Stimulated activated naive CD8-positive, alpha-beta T cell treated with anti-CD3 and anti-CD28 coated beads, Interleukin-15, amount 100 ng/mL, for 72 hours (primary cell): ENCODE measurements around the gene TEX11.
"Not testable (repeated sequence)": the region's sequence is repeated elsewhere in the genome, so short reads cannot be mapped to it uniquely, and the experiment has no call there.

Experiments used
- ATAC-seq: fragments of 150-1000 bp; cut with Tn5 transposase; 2 replicates; pipeline ENCODE4 v1.10.0; 2021; ENCODE audit warnings: mild to moderate bottlenecking, moderate library complexity
- DNase-seq, 2 donors: peaks; one replicate each; pipeline ENCODE4 v3.0.0; 2021 to 2022
- H3K27ac Mint-ChIP-seq, 2 donors: one replicate each; pipeline ENCODE4 v1.8.0; 2022; ENCODE audit warnings: mild to moderate bottlenecking in 2 of 2, mixed read lengths in 2 of 2, moderate library complexity in 2 of 2
- H3K27me3 Mint-ChIP-seq: one replicate; pipeline ENCODE4 v1.8.0; 2022; ENCODE audit warnings: mixed read lengths
- H3K4me1 Mint-ChIP-seq: one replicate; pipeline ENCODE4 v1.8.0; 2022; ENCODE audit warnings: mild to moderate bottlenecking, mixed read lengths
- H3K4me3 Mint-ChIP-seq, 2 donors: one replicate each; pipeline ENCODE4 v1.8.0; 2022; ENCODE audit warnings: mild to moderate bottlenecking in 2 of 2, mixed read lengths in 2 of 2, moderate library complexity in 1 of 2
- H3K9me3 Mint-ChIP-seq, 2 donors: one replicate each; pipeline ENCODE4 v1.8.0; 2022; ENCODE audit warnings: mixed read lengths in 2 of 2

TEX11 gene

GRCh38 chrX:70569922-70570576 lies 338.5 kb downstream of the TEX11 start:
- not testable (repeated sequence) for H3K27ac Mint-ChIP-seq, H3K9me3 Mint-ChIP-seq, DNase-seq, H3K4me3 Mint-ChIP-seq, ATAC-seq, H3K4me1 Mint-ChIP-seq
- H3K27me3 Mint-ChIP-seq, result peaks cover 12% of the 10 kb centered on the region

GRCh38 chrX:70554948-70555347 lies 353.6 kb downstream of the TEX11 start:
- no peak for ATAC-seq

DNA sequence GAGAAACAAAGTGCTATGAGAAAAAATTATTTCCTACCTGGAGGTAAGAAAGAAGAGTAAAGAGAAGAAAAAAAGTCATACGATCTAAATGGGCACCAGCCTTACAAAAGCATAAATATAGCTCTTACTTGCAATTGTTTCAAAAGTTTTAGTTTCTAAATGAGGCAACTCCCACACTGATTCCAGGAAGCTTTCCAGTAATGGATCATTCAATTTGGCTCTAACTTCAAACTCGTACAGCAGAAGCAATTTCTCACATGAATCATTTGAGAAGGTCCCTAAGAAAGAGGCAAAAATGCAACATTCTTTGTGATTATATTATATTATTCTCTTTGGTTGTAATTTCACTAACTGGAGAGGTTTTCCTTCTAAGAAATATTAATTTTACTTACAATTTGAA lies 354.0 kb downstream of the TEX11 start:
- Mint-ChIP-seq H3K4me3 (no peak overlapping the region), H3K27ac (peak overlapping the region in 1 of 2 donors; percentile 73), H3K4me1 (peaks cover 13% of the 10 kb centered on the region), H3K9me3 (no peaks in the 10 kb centered on the region), H3K27me3 (peaks cover 16% of the 10 kb centered on the region)
- no peak for DNase-seq
- no peak for ATAC-seq

More at GRCh38 chrX:70554948-70555347, 353.6 kb downstream of the TEX11 start:
- no peak for DNase-seq
- no peak overlapping the region for H3K27ac Mint-ChIP-seq
- H3K27me3 Mint-ChIP-seq, result peaks cover 12% of the 10 kb centered on the region
- no peak overlapping the region for H3K4me3 Mint-ChIP-seq
- no peaks in the 10 kb centered on the region for H3K9me3 Mint-ChIP-seq
- H3K4me1 Mint-ChIP-seq, result peaks cover 13% of the 10 kb centered on the region

GRCh38 chrX:70554081-70554480 lies 354.4 kb downstream of the TEX11 start:
- H3K27me3 Mint-ChIP-seq, result peaks cover 20% of the 10 kb centered on the region
- DNase-seq, result peak in 1 of 2 donors; percentile 0
- peaks cover 13% of the 10 kb centered on the region for H3K4me1 Mint-ChIP-seq
- ATAC-seq, result peak; percentile 63
- no peaks in the 10 kb centered on the region for H3K9me3 Mint-ChIP-seq
- H3K4me3 Mint-ChIP-seq, result peak overlapping the region in 1 of 2 donors; percentile 32
- peak overlapping the region; percentile 73 to 89 for H3K27ac Mint-ChIP-seq

GRCh38 chrX:70553516-70553915 lies 355.0 kb downstream of the TEX11 start:
- ATAC-seq (peak; percentile 86), DNase-seq (no peak)
- peak overlapping the region; percentile 73 to 89 for H3K27ac Mint-ChIP-seq
- H3K4me1 Mint-ChIP-seq, result peaks cover 13% of the 10 kb centered on the region
- peaks cover 21% of the 10 kb centered on the region for H3K27me3 Mint-ChIP-seq
- H3K4me3 Mint-ChIP-seq, result peak overlapping the region; percentile 16 to 32
- H3K9me3 Mint-ChIP-seq, result no peaks in the 10 kb centered on the region

DNA sequence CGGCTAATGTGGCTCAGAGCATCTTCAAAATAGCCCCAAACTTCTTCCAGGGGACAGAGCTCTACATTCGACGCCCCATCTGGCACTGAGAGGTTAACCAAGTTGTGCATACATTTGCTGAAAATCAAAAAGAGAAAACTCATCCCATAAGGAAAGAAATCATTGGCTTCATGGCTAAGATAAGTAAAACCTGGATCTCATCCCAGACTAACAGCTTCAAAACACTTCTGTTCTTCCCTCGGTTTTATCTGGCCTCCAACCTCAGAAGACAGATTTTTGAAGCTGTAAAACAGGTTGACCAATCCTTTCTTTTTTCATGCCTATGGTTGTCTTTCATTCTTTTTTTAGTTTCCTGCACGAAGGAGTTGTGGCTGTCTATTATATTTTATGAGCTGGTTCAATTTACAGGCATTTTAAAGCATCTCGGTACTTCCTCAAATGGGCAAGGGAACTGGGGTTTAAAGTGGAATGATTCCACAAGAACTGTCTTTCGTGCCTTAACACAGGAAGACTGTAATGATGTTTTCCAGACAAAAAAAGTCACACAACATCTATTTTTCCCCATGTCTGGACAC lies 356.3 kb downstream of the TEX11 start:
- no peak for ATAC-seq
- Mint-ChIP-seq H3K4me3 (no peak overlapping the region), H3K4me1 (peaks cover 13% of the 10 kb centered on the region), H3K27me3 (peaks cover 21% of the 10 kb centered on the region), H3K9me3 (no peaks in the 10 kb centered on the region), H3K27ac (no peak overlapping the region)
- DNase-seq, result no peak

DNA sequence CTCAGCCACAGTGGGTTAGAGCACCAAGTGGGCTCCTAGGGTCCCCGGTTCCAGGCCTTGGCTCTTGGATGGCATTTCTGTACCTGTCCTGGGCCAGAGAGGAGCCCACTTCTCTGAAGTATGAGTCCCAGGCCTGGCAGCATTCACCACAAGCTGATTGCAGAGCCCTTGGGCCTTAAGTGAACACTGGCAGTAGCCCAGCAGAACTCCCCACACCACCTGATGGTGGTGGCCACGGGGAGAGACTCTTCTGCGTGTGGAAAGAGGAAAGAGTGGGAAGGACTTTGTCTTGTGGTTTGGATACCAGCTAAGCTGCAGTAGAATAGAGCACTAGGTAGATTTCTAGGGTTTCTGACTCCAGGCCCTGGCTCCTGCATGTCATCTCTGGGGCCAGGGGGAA lies 359.1 kb downstream of the TEX11 start:
- Mint-ChIP-seq H3K9me3 (no peaks in the 10 kb centered on the region), H3K4me3 (no peak overlapping the region), H3K27ac (peak overlapping the region in 1 of 2 donors; percentile 74), H3K27me3 (peaks cover 21% of the 10 kb centered on the region), H3K4me1 (peaks cover 12% of the 10 kb centered on the region)
- ATAC-seq (no peak), DNase-seq (no peak)

DNA sequence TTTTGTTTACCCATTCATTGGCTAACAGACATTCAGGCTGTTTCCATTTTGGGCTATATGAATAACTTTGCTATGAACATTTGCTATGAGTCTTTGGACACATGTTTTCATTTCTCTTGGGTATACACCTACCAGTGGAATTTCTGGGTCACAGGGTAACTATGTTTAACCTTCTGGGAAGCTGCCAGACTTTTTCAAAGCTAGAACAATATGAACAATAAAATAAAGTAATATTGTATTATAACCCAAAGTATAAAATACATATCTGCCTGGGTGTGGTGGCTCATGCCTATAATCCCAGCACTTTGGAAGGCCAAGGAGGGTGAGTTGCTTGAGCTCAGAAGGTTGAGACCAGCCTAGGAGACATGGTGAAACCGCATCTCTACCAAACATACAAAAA lies 373.3 kb downstream of the TEX11 start:
- ATAC-seq (no peak), DNase-seq (no peak)
- no peaks in the 10 kb centered on the region for H3K9me3 Mint-ChIP-seq
- H3K27me3 Mint-ChIP-seq, result peaks cover 16% of the 10 kb centered on the region
- no peaks in the 10 kb centered on the region for H3K4me1 Mint-ChIP-seq
- H3K4me3 Mint-ChIP-seq, result no peak overlapping the region
- no peak overlapping the region for H3K27ac Mint-ChIP-seq

GRCh38 chrX:70527610-70528345 lies 380.7 kb downstream of the TEX11 start:
- DNase-seq (no peak), ATAC-seq (peak; percentile 64)
- Mint-ChIP-seq H3K4me1 (peaks cover 8% of the 10 kb centered on the region), H3K27ac (peak overlapping the region in 1 of 2 donors; percentile 78), H3K4me3 (no peak overlapping the region), H3K27me3 (no peaks in the 10 kb centered on the region), H3K9me3 (no peaks in the 10 kb centered on the region)

DNA sequence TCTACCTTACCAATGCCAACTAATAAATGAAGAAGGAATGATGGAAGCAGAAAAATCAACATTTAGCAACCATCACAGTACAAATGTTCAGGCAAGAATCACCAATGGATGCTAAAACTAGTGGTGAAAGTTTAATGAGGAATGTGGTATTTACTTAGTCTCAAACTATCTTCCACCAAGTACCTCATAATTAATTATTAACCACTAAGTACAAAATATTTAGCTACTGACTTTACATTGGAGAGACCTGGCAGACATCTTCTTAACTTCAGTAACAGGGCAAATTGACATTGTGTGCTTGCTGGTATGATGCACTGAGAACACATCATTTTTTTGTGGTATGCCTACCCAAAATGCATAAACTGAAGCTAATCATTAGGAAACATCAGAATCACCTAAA lies 381.5 kb downstream of the TEX11 start:
- H3K27ac Mint-ChIP-seq, result no peak overlapping the region
- no peaks in the 10 kb centered on the region for H3K9me3 Mint-ChIP-seq
- no peak for DNase-seq
- no peak for ATAC-seq
- no peaks in the 10 kb centered on the region for H3K27me3 Mint-ChIP-seq
- H3K4me3 Mint-ChIP-seq, result no peak overlapping the region
- peaks cover 8% of the 10 kb centered on the region for H3K4me1 Mint-ChIP-seq

DNA sequence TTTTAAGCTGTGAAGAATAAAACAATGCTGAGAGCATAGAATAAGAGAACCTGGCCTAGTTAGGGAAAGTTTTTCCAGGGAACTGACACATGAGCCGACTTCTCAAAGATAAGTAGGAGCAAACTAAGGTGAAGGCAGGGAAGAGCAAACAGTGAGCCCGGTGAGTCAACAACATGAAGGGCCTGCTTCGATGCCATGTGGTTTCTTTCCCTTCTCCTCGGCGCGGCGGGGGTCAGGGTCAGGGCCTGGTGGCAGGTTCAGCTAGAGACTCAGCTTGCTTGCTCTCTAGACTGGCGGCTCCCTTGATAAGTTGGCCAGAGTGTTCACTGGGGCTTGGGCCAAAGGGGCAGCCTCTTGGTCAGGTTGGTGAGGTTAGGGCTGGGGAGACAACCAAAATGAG lies 382.8 kb downstream of the TEX11 start:
- no peaks in the 10 kb centered on the region for H3K9me3 Mint-ChIP-seq
- ATAC-seq (no peak), DNase-seq (no peak)

DNA sequence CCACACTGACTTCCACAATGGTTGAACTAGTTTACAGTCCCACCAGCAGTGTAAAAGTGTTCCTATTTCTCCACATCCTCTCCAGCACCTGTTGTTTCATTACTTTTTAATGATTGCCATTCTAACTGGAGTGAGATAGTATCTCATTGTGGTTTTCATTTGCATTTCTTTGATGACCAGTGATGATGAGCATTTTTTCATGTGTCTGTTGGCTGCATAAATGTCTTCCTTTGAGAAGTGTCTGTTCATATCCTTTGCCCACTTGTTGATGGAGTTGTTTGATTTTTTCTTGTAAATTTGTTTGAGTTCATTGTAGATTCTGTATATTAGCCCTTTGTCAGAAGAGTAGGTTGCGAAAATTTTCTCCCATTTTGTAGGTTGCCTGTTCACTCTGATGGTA lies 392.8 kb downstream of the TEX11 start:
- not testable (repeated sequence) for ATAC-seq, H3K4me1 Mint-ChIP-seq, DNase-seq, H3K27ac Mint-ChIP-seq, H3K4me3 Mint-ChIP-seq
- peaks cover 14% of the 10 kb centered on the region for H3K27me3 Mint-ChIP-seq
- peaks cover 0 to 14% of the 10 kb centered on the region in 2 donors for H3K9me3 Mint-ChIP-seq

More for the DNA sequence above, 382.8 kb downstream of the TEX11 start:
- Mint-ChIP-seq H3K4me3 (no peak overlapping the region), H3K27me3 (no peaks in the 10 kb centered on the region), H3K27ac (peak overlapping the region in 1 of 2 donors; percentile 25), H3K4me1 (peaks cover 8% of the 10 kb centered on the region)

DNA sequence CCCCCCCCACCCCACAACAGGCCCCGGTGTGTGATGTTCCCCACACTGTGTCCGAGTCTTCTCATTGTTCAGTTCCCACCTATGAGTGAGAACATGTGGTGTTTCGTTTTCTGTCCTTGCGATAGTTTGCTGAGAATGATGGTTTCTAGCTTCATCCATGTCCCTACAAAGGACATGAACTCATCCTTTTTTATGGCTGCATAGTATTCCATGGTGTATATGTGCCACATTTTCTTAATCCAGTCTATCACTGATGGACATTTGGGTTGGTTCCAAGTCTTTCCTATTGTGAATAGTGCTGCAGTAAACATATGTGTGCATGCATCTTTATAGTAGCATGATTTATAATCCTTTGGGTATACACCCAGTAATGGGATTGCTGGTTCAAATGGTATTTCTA lies 393.2 kb downstream of the TEX11 start:
- peaks cover 14% of the 10 kb centered on the region for H3K27me3 Mint-ChIP-seq
- H3K4me3 Mint-ChIP-seq, DNase-seq, ATAC-seq, H3K4me1 Mint-ChIP-seq, H3K27ac Mint-ChIP-seq: not testable (repeated sequence)
- peaks cover 0 to 14% of the 10 kb centered on the region in 2 donors for H3K9me3 Mint-ChIP-seq

- DNase-seq, result no peak
- H3K27ac Mint-ChIP-seq, result no peak overlapping the region
- no peaks in the 10 kb centered on the region for H3K9me3 Mint-ChIP-seq
- H3K4me3 Mint-ChIP-seq, result no peak overlapping the region
- H3K4me1 Mint-ChIP-seq, result peaks cover 51% of the 10 kb centered on the region
- no peaks in the 10 kb centered on the region for H3K27me3 Mint-ChIP-seq
- no peak for ATAC-seq
These were observed 399.4 kb downstream of the TEX11 start for GRCh38 chrX:70509078-70509477.

GRCh38 chrX:70508296-70508911 lies 400.1 kb downstream of the TEX11 start:
- no peaks in the 10 kb centered on the region for H3K9me3 Mint-ChIP-seq
- DNase-seq, result peak; percentile 5 to 38
- peak overlapping the region; percentile 13 to 66 for H3K27ac Mint-ChIP-seq
- peak; percentile 89 for ATAC-seq
- H3K4me3 Mint-ChIP-seq, result peak overlapping the region; percentile 19 to 44
- H3K4me1 Mint-ChIP-seq, result peaks cover 52% of the 10 kb centered on the region
- H3K27me3 Mint-ChIP-seq, result no peaks in the 10 kb centered on the region

DNA sequence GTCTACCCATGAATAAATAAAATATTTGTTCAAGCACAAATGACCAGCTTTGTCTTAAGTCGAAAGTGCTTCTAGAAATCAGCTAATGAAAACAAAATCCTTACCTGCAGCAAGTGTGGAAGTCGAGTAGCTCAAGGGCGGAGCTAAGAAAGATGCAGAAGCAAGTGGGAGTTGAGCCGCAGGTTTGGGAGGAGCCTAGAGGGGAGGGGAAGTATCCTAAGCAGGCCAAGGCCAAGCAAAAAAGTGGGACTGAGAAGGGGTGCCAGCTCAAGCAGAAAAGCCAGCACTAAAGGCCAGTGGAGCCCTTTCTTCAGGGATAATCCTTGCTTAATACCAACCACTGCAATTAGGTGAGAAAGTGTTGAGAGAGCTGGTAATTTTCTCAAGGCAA lies 403.1 kb downstream of the TEX11 start:
- H3K27ac Mint-ChIP-seq, result no peak overlapping the region
- H3K4me1 Mint-ChIP-seq, result peaks cover 52% of the 10 kb centered on the region
- no peak for ATAC-seq
- no peaks in the 10 kb centered on the region for H3K27me3 Mint-ChIP-seq
- H3K9me3 Mint-ChIP-seq, result no peaks in the 10 kb centered on the region
- H3K4me3 Mint-ChIP-seq, result no peak overlapping the region
- no peak for DNase-seq
